RWPE2 (cell line): ENCODE measurements around the gene USP5.

Experiments
- ATAC-seq: fragments of 200-7000 bp; cut with Tn5 transposase; 3 replicates; pipeline ENCODE4 v1.9.1; 2021; ENCODE audit warnings: low read depth
- DNase-seq: peaks from one replicate; pipeline ENCODE4 v3.0.0-alpha.2; 2020; ENCODE audit warnings: low spot score
- H3K27ac ChIP-seq: fragments of 450-650 bp; 2 replicates; pipeline ENCODE4 v1.5.1; 2017; ENCODE audit warnings: mild to moderate bottlenecking; ENCODE audit not compliant: poor library complexity, severe bottlenecking
- H3K27me3 ChIP-seq: fragments of 250-450 bp; sonication (Bioruptor Pico); 2 replicates; pipeline ENCODE4 v1.5.1; 2021; ENCODE audit warnings: mild to moderate bottlenecking, moderate library complexity; ENCODE audit not compliant: insufficient read depth, poor library complexity, severe bottlenecking
- H3K36me3 ChIP-seq: fragments of 250-450 bp; sonication (Bioruptor Pico); 2 replicates; pipeline ENCODE4 v1.5.1; 2020; ENCODE audit warnings: low read depth, mild to moderate bottlenecking, moderate library complexity
- H3K4me1 ChIP-seq: fragments of 250-450 bp; sonication (Bioruptor Pico); 2 replicates; pipeline ENCODE4 v1.5.1; 2021; ENCODE audit warnings: mild to moderate bottlenecking, moderate library complexity; ENCODE audit not compliant: insufficient read depth, poor library complexity, severe bottlenecking
- H3K4me3 ChIP-seq: fragments of 250-450 bp; sonication (Bioruptor Pico); 2 replicates; pipeline ENCODE4 v1.5.1; 2021; ENCODE audit warnings: mild to moderate bottlenecking, moderate library complexity; ENCODE audit not compliant: severe bottlenecking
- H3K9me3 ChIP-seq: fragments of 250-450 bp; sonication (Bioruptor Pico); 2 replicates; pipeline ENCODE4 v1.5.1; 2021; ENCODE audit warnings: mild to moderate bottlenecking, moderate library complexity; ENCODE audit not compliant: severe bottlenecking
- TF ChIP-seq, protein P1 (sequence below): fragments of 450-650 bp; IDR thresholded peaks from one replicate; pipeline ENCODE4 v1.5.1; 2017; ENCODE audit warnings: mild to moderate bottlenecking, moderate library complexity; ENCODE audit not compliant: poor library complexity, severe bottlenecking

The USP5 gene

DNA sequence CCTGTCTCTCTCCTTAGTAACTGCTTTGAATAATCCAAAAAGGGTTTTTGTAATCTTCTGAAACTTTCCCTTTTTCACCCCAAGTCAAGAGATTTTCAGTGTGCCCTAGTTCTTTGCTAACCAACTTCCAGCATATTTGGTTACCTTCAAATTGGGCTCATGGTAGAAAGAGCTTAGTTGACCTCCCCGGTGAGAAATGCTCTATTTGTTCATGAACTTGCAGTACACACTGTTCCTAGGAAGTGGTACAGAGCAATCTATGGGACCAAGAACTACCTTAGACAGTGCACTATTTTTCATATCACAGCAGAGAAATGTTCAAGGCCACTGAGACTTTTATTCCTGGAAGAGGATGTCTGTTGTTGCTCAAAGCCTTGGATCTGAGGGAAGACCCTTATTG lies 1.7 kb downstream of the USP5 start:
- Histone ChIP-seq H3K4me3 (no peak overlapping the region), H3K27me3 (no peaks in the 10 kb centered on the region), H3K36me3 (peaks cover 46% of the 10 kb centered on the region), H3K27ac (peak overlapping the region; percentile 63), H3K9me3 (no peaks in the 10 kb centered on the region), H3K4me1 (no peaks in the 10 kb centered on the region)
- ATAC-seq (no peak), DNase-seq (no peak)
- TF ChIP-seq, protein P1, sequence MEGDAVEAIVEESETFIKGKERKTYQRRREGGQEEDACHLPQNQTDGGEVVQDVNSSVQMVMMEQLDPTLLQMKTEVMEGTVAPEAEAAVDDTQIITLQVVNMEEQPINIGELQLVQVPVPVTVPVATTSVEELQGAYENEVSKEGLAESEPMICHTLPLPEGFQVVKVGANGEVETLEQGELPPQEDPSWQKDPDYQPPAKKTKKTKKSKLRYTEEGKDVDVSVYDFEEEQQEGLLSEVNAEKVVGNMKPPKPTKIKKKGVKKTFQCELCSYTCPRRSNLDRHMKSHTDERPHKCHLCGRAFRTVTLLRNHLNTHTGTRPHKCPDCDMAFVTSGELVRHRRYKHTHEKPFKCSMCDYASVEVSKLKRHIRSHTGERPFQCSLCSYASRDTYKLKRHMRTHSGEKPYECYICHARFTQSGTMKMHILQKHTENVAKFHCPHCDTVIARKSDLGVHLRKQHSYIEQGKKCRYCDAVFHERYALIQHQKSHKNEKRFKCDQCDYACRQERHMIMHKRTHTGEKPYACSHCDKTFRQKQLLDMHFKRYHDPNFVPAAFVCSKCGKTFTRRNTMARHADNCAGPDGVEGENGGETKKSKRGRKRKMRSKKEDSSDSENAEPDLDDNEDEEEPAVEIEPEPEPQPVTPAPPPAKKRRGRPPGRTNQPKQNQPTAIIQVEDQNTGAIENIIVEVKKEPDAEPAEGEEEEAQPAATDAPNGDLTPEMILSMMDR: no peak

GRCh38 chr12:6854036-6854435 lies 2.1 kb downstream of the USP5 start:
- Histone ChIP-seq H3K9me3 (no peaks in the 10 kb centered on the region), H3K27ac (no peak overlapping the region), H3K4me3 (no peak overlapping the region), H3K4me1 (no peaks in the 10 kb centered on the region), H3K27me3 (no peaks in the 10 kb centered on the region), H3K36me3 (peaks cover 47% of the 10 kb centered on the region)
- TF ChIP-seq, protein P1: no peak
- no peak for DNase-seq
- ATAC-seq: no peak

DNA sequence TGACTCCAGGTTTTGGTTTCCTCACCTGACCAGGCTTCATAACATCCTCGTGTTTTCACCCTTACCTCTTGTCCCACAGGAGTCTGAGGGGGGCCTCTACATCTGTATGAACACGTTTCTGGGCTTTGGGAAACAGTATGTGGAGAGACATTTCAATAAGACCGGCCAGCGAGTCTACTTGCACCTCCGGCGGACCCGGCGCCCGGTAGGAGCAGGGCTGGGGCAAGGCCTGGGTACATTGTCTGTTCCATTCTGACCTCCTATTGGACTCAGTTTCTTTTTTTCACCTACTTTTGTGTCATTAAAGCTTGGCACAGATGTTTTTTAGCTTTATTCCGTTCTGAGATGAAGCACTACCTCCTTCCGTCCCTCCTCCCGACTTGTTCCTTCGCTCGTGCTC lies 3.4 kb downstream of the USP5 start:
- Histone ChIP-seq H3K27me3 (no peaks in the 10 kb centered on the region), H3K4me3 (no peak overlapping the region), H3K27ac (no peak overlapping the region), H3K9me3 (no peaks in the 10 kb centered on the region), H3K4me1 (no peaks in the 10 kb centered on the region), H3K36me3 (peaks cover 47% of the 10 kb centered on the region)
- ATAC-seq (no peak), DNase-seq (no peak)
- TF ChIP-seq, protein P1: no peak

DNA sequence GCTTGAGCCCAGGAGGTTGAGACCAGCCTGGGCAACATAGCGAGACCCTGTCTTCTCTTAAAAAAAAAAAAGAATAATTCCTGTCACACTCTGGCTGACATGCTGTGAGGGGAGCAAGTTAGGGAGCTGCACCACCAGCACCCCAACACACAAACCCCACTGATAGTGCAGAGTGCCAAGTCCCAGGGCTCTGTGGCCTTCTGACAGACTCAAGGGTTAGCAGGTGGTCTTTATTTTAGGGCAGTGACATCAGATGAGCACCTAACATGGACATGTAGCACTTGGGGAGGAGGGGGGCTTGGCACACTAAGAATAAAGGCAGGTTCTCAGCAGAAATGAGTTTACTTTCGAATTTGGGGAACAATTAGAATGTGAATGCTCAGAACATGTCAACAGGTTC lies 6.8 kb downstream of the USP5 start:
- Histone ChIP-seq H3K4me1 (no peaks in the 10 kb centered on the region), H3K27me3 (no peaks in the 10 kb centered on the region), H3K27ac (no peak overlapping the region), H3K9me3 (no peaks in the 10 kb centered on the region), H3K36me3 (peaks cover 56% of the 10 kb centered on the region), H3K4me3 (no peak overlapping the region)
- TF ChIP-seq, protein P1: no peak
- no peak for ATAC-seq
- no peak for DNase-seq

GRCh38 chr12:6860116-6860515 lies 8.2 kb downstream of the USP5 start:
- H3K27ac ChIP-seq: no peak overlapping the region
- no peaks in the 10 kb centered on the region for H3K9me3 ChIP-seq
- no peak for DNase-seq
- ATAC-seq: no peak
- H3K36me3 ChIP-seq: peaks cover 67% of the 10 kb centered on the region
- no peaks in the 10 kb centered on the region for H3K27me3 ChIP-seq
- TF ChIP-seq, protein P1: no peak
- H3K4me3 ChIP-seq: no peak overlapping the region
- no peaks in the 10 kb centered on the region for H3K4me1 ChIP-seq
